Heart left ventricle (tissue), 13 donors: ENCODE data around the gene NFIA.

Experiments used
- CTCF ChIP-seq, 12 donors: fragments of 200-600 bp; sonication (generic) in 4 of 12; IDR thresholded peaks; one replicate each; pipeline versions ENCODE4 v1.5.0 to v1.8.0; 2018 to 2022; ENCODE audit warnings: antibody characterized with exemption in 12 of 12, mild to moderate bottlenecking in 5 of 12
- POLR2A ChIP-seq, 2 donors: fragments of 450-650 bp; IDR thresholded peaks; one replicate each; pipeline ENCODE4 v1.6.1; 2017; ENCODE audit warnings: antibody characterized with exemption in 2 of 2, mild to moderate bottlenecking in 2 of 2, moderate library complexity in 2 of 2
- donor health status: ischemic (EF 13 %, LVEDD 7.1; RV severe dilation, severe dysfunction).
- donor health status: DM: no; HTN: yes; CAD: no.
- donor health status: DM: no; HTN: no; CAD: no.
- donor health status: ischemic (EF 25% LVEDD 6.9; RV normal size, moderate dysfunction).
- donor health status: ischemic (EF 25% LVEDD 5.7; RV mildly dilated, moderate dysfunction).
- donor health status: ischemic (EF 35%, LVEDD 5.7; RV mildly dilated, moderate dysfunction).
- donor health status: nonischemic (EF 11% LVEDD 7.7; RV severe dilation, severe dysfunction).
- donor health status: DM: yes; HTN: yes; CAD: no.
- donor health status: PGD.
- donor health status: ischemic (EF 29% LVEDD 5.4; RV normal size, mild dysfunction).
- donor health status: nonischemic (EF 23%, LVEDD 6.1; RV moderate dilation, normal function).

- no peak for TF ChIP-seq CTCF (IDR thresholded peaks at IDR 0.05)
- no peak for TF ChIP-seq POLR2A (IDR thresholded peaks at IDR 0.05)
These were observed 361.9 kb downstream of the NFIA start for GRCh38 chr1:61444288-61444687.
